ENCODE results near the gene IHH.

The IHH gene

GRCh38 chr2:219029829-219030165 is 30.9 kb downstream of the IHH start:
- Histone ChIP-seq H3K9me3 (ENCODE audit: control insufficient read depth, low read length) (no peaks in the 10 kb centered on the region), H3K4me3 (ENCODE audit: insufficient read depth, low read depth, low read length, poor library complexity, severe bottlenecking) (no peak overlapping the region), H3K27me3 (replicated peaks; ENCODE audit: control insufficient read depth, insufficient read depth, low read length, poor library complexity, severe bottlenecking) (no peaks in the 10 kb centered on the region), H3K27ac (ENCODE audit: insufficient read depth, low read length, poor library complexity, severe bottlenecking) (no peak overlapping the region), H3K4me1 (ENCODE audit: control insufficient read depth, insufficient read depth, low read length, poor library complexity, severe bottlenecking) (no peaks in the 10 kb centered on the region), H3K36me3 (ENCODE audit: control insufficient read depth, insufficient read depth, low read length) (no peaks in the 10 kb centered on the region)
- DNase-seq = peak; percentile 35 to 69 (median 56)

GRCh38 chr2:219028996-219029828 is 31.5 kb downstream of the IHH start:
- no peaks in the 10 kb centered on the region for H3K4me1 ChIP-seq (ENCODE audit: control insufficient read depth, insufficient read depth, low read length, poor library complexity, severe bottlenecking)
- no peaks in the 10 kb centered on the region for H3K36me3 ChIP-seq (ENCODE audit: control insufficient read depth, insufficient read depth, low read length)
- H3K27me3 ChIP-seq (replicated peaks; ENCODE audit: control insufficient read depth, insufficient read depth, low read length, poor library complexity, severe bottlenecking) = no peaks in the 10 kb centered on the region
- no peak overlapping the region for H3K4me3 ChIP-seq (ENCODE audit: insufficient read depth, low read depth, low read length, poor library complexity, severe bottlenecking)
- H3K27ac ChIP-seq (ENCODE audit: insufficient read depth, low read length, poor library complexity, severe bottlenecking) = no peak overlapping the region
- no peaks in the 10 kb centered on the region for H3K9me3 ChIP-seq (ENCODE audit: control insufficient read depth, low read length)
- DNase-seq = no peak

DNA sequence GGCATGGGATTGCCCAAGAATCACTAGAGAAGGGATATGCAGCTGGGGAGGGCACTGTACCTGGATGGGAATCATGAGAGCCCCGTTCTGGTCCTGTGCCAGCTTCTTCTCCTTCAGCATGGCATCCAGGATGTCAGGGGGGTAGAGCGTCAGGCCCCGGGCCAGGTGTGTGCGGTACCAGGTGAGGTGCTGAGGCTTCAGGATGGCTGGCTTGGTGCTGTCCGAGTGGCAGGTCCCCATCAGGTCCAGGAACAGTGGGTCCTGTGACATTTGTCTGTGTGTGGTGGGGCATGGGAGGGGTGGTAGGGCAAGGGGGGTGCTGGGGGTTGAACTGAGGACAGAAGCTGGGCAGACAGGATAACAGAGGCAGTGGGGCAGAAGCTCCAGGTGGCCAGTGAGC is 32.6 kb downstream of the IHH start:
- Histone ChIP-seq H3K27ac (ENCODE audit: insufficient read depth, low read length, poor library complexity, severe bottlenecking) (no peak overlapping the region), H3K9me3 (ENCODE audit: control insufficient read depth, low read length) (no peaks in the 10 kb centered on the region), H3K27me3 (replicated peaks; ENCODE audit: control insufficient read depth, insufficient read depth, low read length, poor library complexity, severe bottlenecking) (no peaks in the 10 kb centered on the region), H3K36me3 (ENCODE audit: control insufficient read depth, insufficient read depth, low read length) (no peaks in the 10 kb centered on the region), H3K4me1 (ENCODE audit: control insufficient read depth, insufficient read depth, low read length, poor library complexity, severe bottlenecking) (no peaks in the 10 kb centered on the region), H3K4me3 (ENCODE audit: insufficient read depth, low read depth, low read length, poor library complexity, severe bottlenecking) (no peak overlapping the region)
- DNase-seq = no peak

DNA sequence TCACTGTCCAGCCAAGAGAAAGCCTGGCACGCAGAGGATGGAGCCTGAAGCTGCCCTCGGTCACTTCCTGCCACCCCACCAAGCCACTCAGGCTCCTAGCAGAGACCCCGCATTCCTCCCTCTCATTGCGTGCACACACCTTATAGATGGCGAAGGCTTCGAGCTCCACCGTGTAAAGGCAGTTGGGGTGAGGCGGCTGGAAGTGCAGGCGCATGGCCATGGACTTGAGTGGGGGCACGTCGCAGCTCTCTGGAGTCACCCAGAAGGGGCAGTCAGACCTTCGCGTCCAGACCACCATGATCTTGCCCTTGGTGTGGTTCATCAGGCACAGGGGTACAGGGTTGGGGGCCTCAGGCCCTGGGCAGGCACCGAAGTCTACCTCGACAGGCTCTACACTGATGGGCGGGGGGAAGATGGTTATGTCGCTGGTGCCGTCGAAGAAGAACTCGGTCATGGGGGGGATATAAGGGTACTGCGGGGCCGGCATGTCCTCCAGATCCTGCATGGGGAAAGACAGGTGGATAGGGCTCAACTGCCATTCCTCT is 33.1 kb downstream of the IHH start:
- H3K4me3 ChIP-seq (ENCODE audit: insufficient read depth, low read depth, low read length, poor library complexity, severe bottlenecking) = no peak overlapping the region
- no peaks in the 10 kb centered on the region for H3K36me3 ChIP-seq (ENCODE audit: control insufficient read depth, insufficient read depth, low read length)
- no peaks in the 10 kb centered on the region for H3K9me3 ChIP-seq (ENCODE audit: control insufficient read depth, low read length)
- H3K4me1 ChIP-seq (ENCODE audit: control insufficient read depth, insufficient read depth, low read length, poor library complexity, severe bottlenecking) = no peaks in the 10 kb centered on the region
- no peak overlapping the region for H3K27ac ChIP-seq (ENCODE audit: insufficient read depth, low read length, poor library complexity, severe bottlenecking)
- H3K27me3 ChIP-seq (replicated peaks; ENCODE audit: control insufficient read depth, insufficient read depth, low read length, poor library complexity, severe bottlenecking) = no peaks in the 10 kb centered on the region
- no peak for DNase-seq

DNA sequence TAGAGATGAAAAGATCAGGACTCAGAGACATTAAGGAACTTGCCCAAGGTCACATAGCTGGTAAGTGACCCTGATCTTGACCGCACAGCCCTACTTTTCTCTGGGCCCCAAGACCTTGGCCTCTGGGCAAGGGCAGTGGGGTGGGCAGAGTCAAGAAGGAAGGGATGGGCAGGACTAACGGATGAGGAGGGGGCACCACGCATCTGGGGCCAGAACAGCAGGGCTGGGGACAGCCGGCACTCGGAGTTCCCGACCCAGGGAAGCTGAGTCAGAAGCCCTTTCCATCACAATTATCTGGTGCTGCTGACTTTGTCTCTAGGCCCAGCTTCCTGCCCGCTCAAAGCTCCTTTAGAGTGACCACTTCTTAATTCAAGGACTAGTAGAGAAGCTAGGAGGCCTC is 33.8 kb downstream of the IHH start:
- no peak for DNase-seq
- Histone ChIP-seq H3K27me3 (replicated peaks; ENCODE audit: control insufficient read depth, insufficient read depth, low read length, poor library complexity, severe bottlenecking) (no peaks in the 10 kb centered on the region), H3K27ac (ENCODE audit: insufficient read depth, low read length, poor library complexity, severe bottlenecking) (no peak overlapping the region), H3K9me3 (ENCODE audit: control insufficient read depth, low read length) (no peaks in the 10 kb centered on the region), H3K4me1 (ENCODE audit: control insufficient read depth, insufficient read depth, low read length, poor library complexity, severe bottlenecking) (no peaks in the 10 kb centered on the region), H3K36me3 (ENCODE audit: control insufficient read depth, insufficient read depth, low read length) (no peaks in the 10 kb centered on the region), H3K4me3 (ENCODE audit: insufficient read depth, low read depth, low read length, poor library complexity, severe bottlenecking) (no peak overlapping the region)

DNA sequence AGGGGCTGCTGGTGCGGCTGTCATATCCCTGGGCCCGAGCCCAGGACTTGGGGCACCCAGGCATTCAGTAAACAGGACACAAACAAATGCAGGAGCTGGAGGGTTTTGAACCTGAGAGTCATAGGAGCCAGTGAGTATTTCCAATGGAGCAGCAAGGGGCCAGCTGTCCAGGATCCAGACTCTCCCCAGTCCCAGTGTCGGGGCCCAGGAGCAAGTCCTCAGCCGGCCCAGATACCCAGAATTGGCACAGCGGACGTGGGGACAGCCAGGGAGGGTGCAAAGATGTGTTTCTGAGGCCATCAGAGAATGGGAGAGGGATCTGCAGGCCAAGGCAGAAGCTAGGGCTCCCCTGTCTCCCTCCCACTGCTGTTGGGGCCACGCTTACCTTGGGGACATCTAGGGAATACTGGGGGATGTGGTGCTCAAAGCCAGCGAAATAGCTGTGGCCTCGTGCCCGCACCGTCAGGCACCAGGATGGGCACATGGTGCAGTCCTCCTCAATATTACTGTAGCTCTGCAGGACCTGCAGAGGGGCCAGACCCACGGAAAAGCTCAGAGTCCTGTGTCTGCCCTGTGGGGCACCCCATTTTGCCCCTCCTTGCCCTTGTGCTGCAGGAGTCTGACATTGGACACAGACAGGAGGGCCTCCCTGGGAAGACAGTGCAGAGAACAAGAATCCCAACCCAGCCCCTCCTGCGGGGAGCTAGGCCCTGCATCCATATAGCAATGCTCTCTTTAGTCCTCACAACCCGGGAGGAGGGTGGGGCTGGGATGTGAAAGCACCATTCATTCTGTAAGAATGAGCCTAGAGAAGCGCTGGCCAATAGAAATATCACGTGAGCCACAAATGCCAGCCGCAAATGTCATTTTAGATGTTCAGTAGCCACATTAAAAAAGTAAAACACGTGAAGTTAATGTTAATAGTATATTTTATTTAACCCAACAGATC is 34.8 kb downstream of the IHH start:
- Histone ChIP-seq H3K4me1 (ENCODE audit: control insufficient read depth, insufficient read depth, low read length, poor library complexity, severe bottlenecking) (no peaks in the 10 kb centered on the region), H3K36me3 (ENCODE audit: control insufficient read depth, insufficient read depth, low read length) (no peaks in the 10 kb centered on the region), H3K27me3 (replicated peaks; ENCODE audit: control insufficient read depth, insufficient read depth, low read length, poor library complexity, severe bottlenecking) (no peaks in the 10 kb centered on the region), H3K9me3 (ENCODE audit: control insufficient read depth, low read length) (no peaks in the 10 kb centered on the region), H3K27ac (ENCODE audit: insufficient read depth, low read length, poor library complexity, severe bottlenecking) (no peak overlapping the region), H3K4me3 (ENCODE audit: insufficient read depth, low read depth, low read length, poor library complexity, severe bottlenecking) (no peak overlapping the region)
- no peak for DNase-seq

DNA sequence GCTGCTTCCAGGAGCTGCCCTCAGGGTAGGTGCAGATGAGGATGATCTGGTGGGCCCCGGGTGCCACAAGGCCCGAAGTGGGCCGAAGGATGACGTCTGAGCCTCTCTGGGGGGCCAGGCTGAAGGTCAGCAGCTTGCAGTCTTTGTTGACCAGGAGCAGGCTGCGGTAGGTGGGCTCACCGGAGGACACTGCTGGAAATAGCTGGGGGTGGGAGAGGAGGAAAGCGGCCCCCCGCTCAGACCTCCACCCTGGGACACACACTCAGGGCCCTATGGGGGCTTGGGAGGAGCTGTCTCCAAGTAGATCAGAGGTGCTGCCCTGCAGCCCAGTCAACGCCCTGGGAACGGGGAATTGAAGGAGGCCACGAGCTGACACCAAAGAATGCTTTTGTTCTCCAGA is 36.7 kb downstream of the IHH start:
- Histone ChIP-seq H3K4me3 (ENCODE audit: insufficient read depth, low read depth, low read length, poor library complexity, severe bottlenecking) (no peak overlapping the region), H3K27me3 (replicated peaks; ENCODE audit: control insufficient read depth, insufficient read depth, low read length, poor library complexity, severe bottlenecking) (no peaks in the 10 kb centered on the region), H3K27ac (ENCODE audit: insufficient read depth, low read length, poor library complexity, severe bottlenecking) (no peak overlapping the region), H3K4me1 (ENCODE audit: control insufficient read depth, insufficient read depth, low read length, poor library complexity, severe bottlenecking) (no peaks in the 10 kb centered on the region), H3K9me3 (ENCODE audit: control insufficient read depth, low read length) (no peaks in the 10 kb centered on the region), H3K36me3 (ENCODE audit: control insufficient read depth, insufficient read depth, low read length) (no peaks in the 10 kb centered on the region)
- DNase-seq = no peak

DNA sequence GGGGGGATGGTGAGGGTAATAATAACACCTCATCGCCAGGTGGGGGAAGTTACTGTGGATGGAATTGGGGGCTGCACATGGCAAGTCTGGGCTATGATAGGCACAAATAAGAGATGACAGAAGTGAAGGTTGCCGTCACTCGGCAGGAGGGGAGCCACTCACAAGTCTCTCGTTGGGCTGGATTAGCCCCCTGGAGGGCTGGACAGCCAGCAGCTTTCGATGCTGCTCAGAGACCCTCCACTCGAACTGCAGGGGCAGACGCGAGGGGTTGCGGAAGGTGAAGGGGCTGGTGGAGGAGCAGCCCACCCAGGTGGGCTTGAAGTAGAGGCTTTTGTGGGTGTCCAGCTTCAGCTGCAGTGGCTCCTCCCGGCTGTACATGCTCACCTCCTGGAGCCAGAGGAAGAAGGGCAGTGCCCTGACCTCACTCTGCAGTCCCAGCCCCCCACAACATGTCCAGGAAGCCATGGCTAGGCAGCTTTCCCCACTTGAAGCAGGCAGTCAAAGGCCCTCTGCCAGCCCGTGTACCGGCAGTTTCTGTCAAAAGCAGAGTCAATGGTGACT is 37.6 kb downstream of the IHH start:
- H3K4me3 ChIP-seq (ENCODE audit: insufficient read depth, low read depth, low read length, poor library complexity, severe bottlenecking) = no peak overlapping the region
- H3K9me3 ChIP-seq (ENCODE audit: control insufficient read depth, low read length) = no peaks in the 10 kb centered on the region
- H3K27ac ChIP-seq (ENCODE audit: insufficient read depth, low read length, poor library complexity, severe bottlenecking) = no peak overlapping the region
- H3K4me1 ChIP-seq (ENCODE audit: control insufficient read depth, insufficient read depth, low read length, poor library complexity, severe bottlenecking) = no peaks in the 10 kb centered on the region
- no peak for DNase-seq
- no peaks in the 10 kb centered on the region for H3K27me3 ChIP-seq (replicated peaks; ENCODE audit: control insufficient read depth, insufficient read depth, low read length, poor library complexity, severe bottlenecking)
- no peaks in the 10 kb centered on the region for H3K36me3 ChIP-seq (ENCODE audit: control insufficient read depth, insufficient read depth, low read length)

DNA sequence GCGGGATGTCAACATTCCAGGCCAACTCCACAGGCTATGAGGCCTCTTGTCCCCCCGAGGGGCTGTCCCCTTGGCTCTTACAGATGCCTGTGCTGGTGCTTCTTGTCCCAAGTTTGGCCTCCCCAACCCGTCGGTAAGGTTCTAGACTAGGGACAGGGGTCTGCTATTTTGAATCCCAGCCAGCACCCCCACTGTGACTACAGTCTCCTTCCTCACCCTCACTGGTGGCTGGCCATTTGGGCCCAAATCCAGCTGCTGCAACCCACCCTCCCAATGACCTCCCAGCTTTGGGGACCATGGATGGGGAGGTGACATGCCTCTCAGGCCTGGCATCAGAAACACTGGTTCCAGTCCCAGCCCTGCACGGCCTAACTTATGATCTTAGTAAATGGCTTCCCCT is 38.1 kb downstream of the IHH start:
- H3K27ac ChIP-seq (ENCODE audit: insufficient read depth, low read length, poor library complexity, severe bottlenecking) = no peak overlapping the region
- H3K4me1 ChIP-seq (ENCODE audit: control insufficient read depth, insufficient read depth, low read length, poor library complexity, severe bottlenecking) = no peaks in the 10 kb centered on the region
- no peak for DNase-seq
- H3K27me3 ChIP-seq (replicated peaks; ENCODE audit: control insufficient read depth, insufficient read depth, low read length, poor library complexity, severe bottlenecking) = no peaks in the 10 kb centered on the region
- no peaks in the 10 kb centered on the region for H3K36me3 ChIP-seq (ENCODE audit: control insufficient read depth, insufficient read depth, low read length)
- no peak overlapping the region for H3K4me3 ChIP-seq (ENCODE audit: insufficient read depth, low read depth, low read length, poor library complexity, severe bottlenecking)
- no peaks in the 10 kb centered on the region for H3K9me3 ChIP-seq (ENCODE audit: control insufficient read depth, low read length)
